HepG2 (cell line): ENCODE data around the gene MYL6. TPM values are rescaled to one million over a fixed set of nuclear protein-coding genes. Genes with fewer than 3 reads are reported as not detected.

Experiments
- GATAD2A ChIP-seq: IDR thresholded peaks from 2 replicates; pipeline ENCODE4 v1.6.1; 2016
- HOXA5 ChIP-seq: sonication (generic); formaldehyde crosslinking; IDR thresholded peaks from 2 replicates; pipeline ENCODE4 v1.4.0; 2020; ENCODE audit warnings: missing genetic modification reagents
- KLF16 ChIP-seq, 2 experiments: sonication (generic) in 1 of 2; formaldehyde crosslinking in 1 of 2; IDR thresholded peaks; 2 replicates each; pipeline versions ENCODE4 v1.6.1 to v1.8.0; 2016 to 2023; ENCODE audit warnings: missing genetic modification reagents in 2 of 2, missing compliant biosample characterization in 1 of 2
- MEF2D ChIP-seq: sonication (generic); formaldehyde crosslinking; IDR thresholded peaks from 2 replicates; pipeline ENCODE4 v1.5.1; 2020; ENCODE audit warnings: mild to moderate bottlenecking, missing genetic modification reagents
- MIXL1 ChIP-seq: IDR thresholded peaks from 2 replicates; pipeline ENCODE4 v1.6.1; 2016
- NCOR1 ChIP-seq: fragments of 200-600 bp; sonication (generic); IDR thresholded peaks from 2 replicates; pipeline ENCODE4 v1.7.0; 2017; ENCODE audit warnings: antibody characterized with exemption, low read length, borderline replicate concordance
- PATZ1 ChIP-seq: sonication (generic); formaldehyde crosslinking; IDR thresholded peaks from 2 replicates; pipeline ENCODE4 v1.4.0; 2020; ENCODE audit warnings: missing genetic modification reagents
- RFX1 ChIP-seq: fragments of 450-650 bp; IDR thresholded peaks from 2 replicates; pipeline ENCODE4 v1.6.1; 2017
- SP140L ChIP-seq: sonication (generic); formaldehyde crosslinking; IDR thresholded peaks from 2 replicates; pipeline ENCODE4 v1.4.0; 2020; ENCODE audit warnings: missing genetic modification reagents, borderline replicate concordance
- UBTF ChIP-seq: sonication (generic); formaldehyde crosslinking; IDR thresholded peaks from 2 replicates; pipeline ENCODE4 v1.4.0; 2020; ENCODE audit warnings: mild to moderate bottlenecking, missing genetic modification reagents
- ZFX ChIP-seq: sonication (generic); formaldehyde crosslinking; IDR thresholded peaks from 2 replicates; pipeline ENCODE4 v1.4.0; 2020; ENCODE audit warnings: mild to moderate bottlenecking, low read depth, missing genetic modification reagents, moderate library complexity
- ZNF256 ChIP-seq: sonication (generic); formaldehyde crosslinking; conservative IDR thresholded peaks from 2 replicates; pipeline ENCODE4 v1.4.0; 2020; ENCODE audit warnings: missing genetic modification reagents
- ZNF335 ChIP-seq: sonication (generic); formaldehyde crosslinking; IDR thresholded peaks from 2 replicates; pipeline ENCODE4 v1.4.0; 2020; ENCODE audit warnings: missing genetic modification reagents
- ZNF350 ChIP-seq: sonication (generic); formaldehyde crosslinking; IDR thresholded peaks from 2 replicates; pipeline ENCODE4 v1.4.0; 2020; ENCODE audit warnings: mild to moderate bottlenecking, low read depth, missing genetic modification reagents, borderline replicate concordance
- ZNF367 ChIP-seq: sonication (generic); formaldehyde crosslinking; IDR thresholded peaks from 2 replicates; pipeline ENCODE4 v1.4.0; 2020; ENCODE audit warnings: missing genetic modification reagents, borderline replicate concordance
- ZNF382 ChIP-seq: sonication (generic); formaldehyde crosslinking; IDR thresholded peaks from 2 replicates; pipeline ENCODE4 v1.5.0; 2020; ENCODE audit warnings: missing genetic modification reagents, mild to moderate bottlenecking, borderline replicate concordance
- ZNF678 ChIP-seq: sonication (generic); formaldehyde crosslinking; IDR thresholded peaks from 2 replicates; pipeline ENCODE4 v1.4.0; 2020; ENCODE audit warnings: mild to moderate bottlenecking, missing genetic modification reagents
- ZNF720 ChIP-seq: sonication (generic); formaldehyde crosslinking; IDR thresholded peaks from 2 replicates; pipeline ENCODE4 v1.4.0; 2020; ENCODE audit warnings: missing genetic modification reagents
- ZNF747 ChIP-seq: sonication (generic); formaldehyde crosslinking; IDR thresholded peaks from 2 replicates; pipeline ENCODE4 v1.8.1; 2023; ENCODE audit warnings: missing genetic modification reagents, mild to moderate bottlenecking, borderline replicate concordance
- ZNF878 ChIP-seq: sonication (generic); formaldehyde crosslinking; IDR thresholded peaks from 2 replicates; pipeline ENCODE4 v1.8.1; 2023; ENCODE audit warnings: mild to moderate bottlenecking, missing genetic modification reagents, moderate library complexity
- ZSCAN20 ChIP-seq: sonication (generic); formaldehyde crosslinking; IDR thresholded peaks from 2 replicates; pipeline ENCODE4 v1.4.0; 2020; ENCODE audit warnings: missing genetic modification reagents, mild to moderate bottlenecking, borderline replicate concordance
- polyA plus RNA-seq, 8 experiments: library from polyadenylated mRNA; depleted of rRNA in 3 of 8; stranded (reverse) in 7 of 8; unstranded in 1 of 8; fragments of >200 nt; fragmentation: Illumina TruSeq in 4 of 8; extraction: Trizol in 4 of 8; gene quantifications; 2 replicates each; pipeline versions ENCODE4 v1.2.1 to v1.2.3, GENCODE V29; 2011 to 2016; ENCODE audit warnings: low read depth in 4 of 8, missing spikeins in 1 of 8, mixed read lengths in 1 of 8; ENCODE audit not compliant: insufficient read depth in 1 of 8
- total RNA-seq, 5 experiments: library from RNA; depleted of rRNA; stranded (reverse); fragments of >200 nt; fragmentation: Illumina TruSeq; extraction: Trizol; gene quantifications; 2 replicates each; pipeline ENCODE4 v1.2.3, GENCODE V29; 2016; ENCODE audit warnings: low read depth in 1 of 5
- TF ChIP-seq, protein P1 (sequence below): sonication (generic); formaldehyde crosslinking; IDR thresholded peaks from 2 replicates; pipeline ENCODE4 v1.5.1; 2020; ENCODE audit warnings: mild to moderate bottlenecking, missing genetic modification reagents, moderate library complexity
- TF ChIP-seq, protein P2 (sequence below): sonication (generic); formaldehyde crosslinking; IDR thresholded peaks from 2 replicates; pipeline ENCODE4 v1.9.0; 2021; ENCODE audit warnings: missing genetic modification reagents, mild to moderate bottlenecking, borderline replicate concordance

MYL6 gene
- total and polyA plus RNA-seq, 2 of the 13 experiments (the other 11 are each of a cell fraction or from before 2014, with no cell fraction given) = 1,127 to 1,192 TPM

DNA sequence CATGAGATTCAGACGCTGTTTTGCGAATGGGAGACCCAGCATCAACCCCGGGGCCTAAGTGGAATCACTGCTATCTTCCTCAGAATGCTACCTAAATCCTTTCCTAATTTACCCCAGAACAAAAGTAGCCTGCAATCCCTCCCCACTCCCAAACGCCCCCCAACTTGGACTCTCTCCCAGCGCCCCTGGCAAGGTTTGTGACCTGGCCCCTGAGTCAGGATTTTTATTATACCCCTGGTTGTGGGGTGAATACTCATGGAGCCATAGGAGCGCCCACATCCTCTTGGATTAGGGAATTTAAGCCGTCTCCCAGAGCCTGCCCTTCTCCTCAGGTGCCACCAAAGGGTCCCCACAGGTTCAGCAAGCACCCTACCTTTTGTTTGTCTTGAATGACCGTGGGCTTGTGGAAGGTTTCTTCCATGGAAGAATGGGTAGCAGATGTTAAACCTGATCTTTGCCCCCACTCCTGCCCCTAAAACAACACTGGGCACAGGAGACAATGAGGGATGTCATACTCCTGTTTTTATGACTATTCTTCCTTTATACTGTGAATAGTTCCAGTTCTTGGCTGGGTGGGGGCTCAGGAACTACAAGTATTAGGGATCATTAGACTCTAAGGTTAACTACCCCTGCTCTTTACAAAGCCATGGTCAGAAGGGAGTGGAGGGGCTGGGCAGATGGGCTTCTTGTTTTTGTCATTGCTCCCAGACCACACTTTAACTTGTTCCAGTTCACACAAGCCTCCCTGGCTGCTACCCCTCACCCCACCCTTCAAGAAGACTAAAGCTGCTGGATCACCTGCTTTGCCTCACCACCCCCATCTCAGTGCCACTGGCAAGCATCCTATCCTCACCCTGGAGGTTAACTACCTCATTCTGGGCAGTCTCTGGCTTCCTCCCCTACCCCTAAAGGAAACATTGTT lies 5.1 kb upstream of the MYL6 start (continued):
- TF ChIP-seq ZNF256 (CRISPR knock-in tag) (no peak), NCOR1 (no peak), RFX1 (no peak), HOXA5 (no peak), SP140L (CRISPR knock-in tag) (no peak), ZNF382 (CRISPR knock-in tag) (no peak), ZNF747 (CRISPR knock-in tag) (0 out of 2 replicates have a peak, but pooled peaks have one; percentile 8), ZNF678 (CRISPR knock-in tag) (no peak), ZNF367 (CRISPR knock-in tag) (no peak), MEF2D (CRISPR knock-in tag) (no peak), ZNF720 (no peak), ZNF350 (CRISPR knock-in tag) (no peak), KLF16 (CRISPR knock-in tag; IDR thresholded peaks at IDR 0.05) (0 out of 4 replicates have a peak, but pooled peaks of 1 of the 2 experiments have one; percentile 8), ZNF878 (CRISPR knock-in tag) (peak; percentile 67; the same call in 1 of the 2 replicates), GATAD2A (0 out of 2 replicates have a peak, but pooled peaks have one; percentile 14), UBTF (CRISPR knock-in tag) (no peak), PATZ1 (0 out of 2 replicates have a peak, but pooled peaks have one; percentile 19), MIXL1 (no peak), ZNF335 (CRISPR knock-in tag) (no peak), ZSCAN20 (CRISPR knock-in tag) (no peak), ZFX (CRISPR knock-in tag) (peak; percentile 11; the same call in 1 of the 2 replicates)
- TF ChIP-seq, protein P1, sequence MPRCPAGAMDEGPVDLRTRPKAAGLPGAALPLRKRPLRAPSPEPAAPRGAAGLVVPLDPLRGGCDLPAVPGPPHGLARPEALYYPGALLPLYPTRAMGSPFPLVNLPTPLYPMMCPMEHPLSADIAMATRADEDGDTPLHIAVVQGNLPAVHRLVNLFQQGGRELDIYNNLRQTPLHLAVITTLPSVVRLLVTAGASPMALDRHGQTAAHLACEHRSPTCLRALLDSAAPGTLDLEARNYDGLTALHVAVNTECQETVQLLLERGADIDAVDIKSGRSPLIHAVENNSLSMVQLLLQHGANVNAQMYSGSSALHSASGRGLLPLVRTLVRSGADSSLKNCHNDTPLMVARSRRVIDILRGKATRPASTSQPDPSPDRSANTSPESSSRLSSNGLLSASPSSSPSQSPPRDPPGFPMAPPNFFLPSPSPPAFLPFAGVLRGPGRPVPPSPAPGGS (CRISPR knock-in tag) = no peak
- TF ChIP-seq, protein P2, sequence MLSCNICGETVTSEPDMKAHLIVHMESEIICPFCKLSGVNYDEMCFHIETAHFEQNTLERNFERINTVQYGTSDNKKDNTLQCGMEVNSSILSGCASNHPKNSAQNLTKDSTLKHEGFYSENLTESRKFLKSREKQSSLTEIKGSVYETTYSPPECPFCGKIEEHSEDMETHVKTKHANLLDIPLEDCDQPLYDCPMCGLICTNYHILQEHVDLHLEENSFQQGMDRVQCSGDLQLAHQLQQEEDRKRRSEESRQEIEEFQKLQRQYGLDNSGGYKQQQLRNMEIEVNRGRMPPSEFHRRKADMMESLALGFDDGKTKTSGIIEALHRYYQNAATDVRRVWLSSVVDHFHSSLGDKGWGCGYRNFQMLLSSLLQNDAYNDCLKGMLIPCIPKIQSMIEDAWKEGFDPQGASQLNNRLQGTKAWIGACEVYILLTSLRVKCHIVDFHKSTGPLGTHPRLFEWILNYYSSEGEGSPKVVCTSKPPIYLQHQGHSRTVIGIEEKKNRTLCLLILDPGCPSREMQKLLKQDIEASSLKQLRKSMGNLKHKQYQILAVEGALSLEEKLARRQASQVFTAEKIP (CRISPR knock-in tag) = no peak
